Measurements from ENCODE around the gene CENPL. TPM values are rescaled to one million over a fixed set of nuclear protein-coding genes. Genes with fewer than 3 reads are reported as not detected.
A peak's percentile ranks its signal among the peaks of the same experiment; 100 is the strongest.

The CENPL gene
- total RNA-seq, 6 experiments from 2014 or later, result 1.0 to 2.2 (median 1.6) TPM

DNA sequence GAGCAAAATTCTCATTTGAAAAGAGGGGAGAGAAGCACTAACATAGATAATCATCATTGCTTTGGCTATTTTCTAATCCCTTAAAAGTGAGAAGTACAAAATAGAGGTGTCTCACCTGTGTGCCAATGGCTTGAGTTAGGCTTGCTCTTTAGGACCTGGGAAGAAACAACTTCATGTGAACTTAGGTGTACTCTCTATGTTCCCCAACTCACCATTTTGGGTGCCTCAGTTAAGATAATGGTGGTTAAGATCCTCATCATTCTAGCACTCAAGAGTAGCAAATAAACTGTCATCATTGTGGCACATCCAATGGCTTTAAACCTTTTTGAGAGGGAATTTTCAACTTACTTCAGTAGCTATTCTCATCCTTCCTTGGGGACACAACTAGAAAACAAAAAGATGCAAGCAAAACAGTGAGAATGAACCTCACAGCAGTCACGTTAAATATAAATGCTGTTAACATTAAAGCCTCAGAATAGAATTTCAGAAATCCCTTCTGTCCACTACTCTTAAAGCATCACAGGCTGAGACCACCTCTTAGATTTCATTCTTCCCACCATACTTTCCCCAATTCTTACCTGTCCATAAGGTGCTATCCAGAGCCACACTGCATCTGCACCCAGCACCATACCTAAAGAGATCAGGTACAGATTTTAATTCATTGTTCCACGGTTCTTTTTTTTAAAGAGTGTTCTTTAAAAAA, 41.9 kb upstream of the CENPL start:
- ATAC-seq (no peak), DNase-seq (no peak)
- no peaks in the 10 kb centered on the region for H3K27me3 ChIP-seq
- H3K4me1 ChIP-seq, result peaks cover 0 to 32% (median 12%) of the 10 kb centered on the region in 4 donors
- TF ChIP-seq, protein P1, sequence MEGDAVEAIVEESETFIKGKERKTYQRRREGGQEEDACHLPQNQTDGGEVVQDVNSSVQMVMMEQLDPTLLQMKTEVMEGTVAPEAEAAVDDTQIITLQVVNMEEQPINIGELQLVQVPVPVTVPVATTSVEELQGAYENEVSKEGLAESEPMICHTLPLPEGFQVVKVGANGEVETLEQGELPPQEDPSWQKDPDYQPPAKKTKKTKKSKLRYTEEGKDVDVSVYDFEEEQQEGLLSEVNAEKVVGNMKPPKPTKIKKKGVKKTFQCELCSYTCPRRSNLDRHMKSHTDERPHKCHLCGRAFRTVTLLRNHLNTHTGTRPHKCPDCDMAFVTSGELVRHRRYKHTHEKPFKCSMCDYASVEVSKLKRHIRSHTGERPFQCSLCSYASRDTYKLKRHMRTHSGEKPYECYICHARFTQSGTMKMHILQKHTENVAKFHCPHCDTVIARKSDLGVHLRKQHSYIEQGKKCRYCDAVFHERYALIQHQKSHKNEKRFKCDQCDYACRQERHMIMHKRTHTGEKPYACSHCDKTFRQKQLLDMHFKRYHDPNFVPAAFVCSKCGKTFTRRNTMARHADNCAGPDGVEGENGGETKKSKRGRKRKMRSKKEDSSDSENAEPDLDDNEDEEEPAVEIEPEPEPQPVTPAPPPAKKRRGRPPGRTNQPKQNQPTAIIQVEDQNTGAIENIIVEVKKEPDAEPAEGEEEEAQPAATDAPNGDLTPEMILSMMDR (IDR thresholded peaks at IDR 0.05), result no peak
- TF ChIP-seq POLR2A (IDR thresholded peaks at IDR 0.05), result no peak
- peak overlapping the region in 1 of 3 donors; percentile 69 for H3K27ac ChIP-seq
- intact Hi-C loops (cut with DNase I), result no loop called here
- 43% methylated on average over 2 of the region's 2 CpGs for WGBS (ENCODE audit: insufficient coverage, low coverage, low lambda C conversion rate, missing lambda C conversion rate)
- no peaks in the 10 kb centered on the region for H3K9me3 ChIP-seq
- peaks cover 12 to 42% (median 24%) of the 10 kb centered on the region in 4 donors for H3K36me3 ChIP-seq
- peak overlapping the region; percentile 72 to 90 (median 79) for H3K4me3 ChIP-seq

DNA sequence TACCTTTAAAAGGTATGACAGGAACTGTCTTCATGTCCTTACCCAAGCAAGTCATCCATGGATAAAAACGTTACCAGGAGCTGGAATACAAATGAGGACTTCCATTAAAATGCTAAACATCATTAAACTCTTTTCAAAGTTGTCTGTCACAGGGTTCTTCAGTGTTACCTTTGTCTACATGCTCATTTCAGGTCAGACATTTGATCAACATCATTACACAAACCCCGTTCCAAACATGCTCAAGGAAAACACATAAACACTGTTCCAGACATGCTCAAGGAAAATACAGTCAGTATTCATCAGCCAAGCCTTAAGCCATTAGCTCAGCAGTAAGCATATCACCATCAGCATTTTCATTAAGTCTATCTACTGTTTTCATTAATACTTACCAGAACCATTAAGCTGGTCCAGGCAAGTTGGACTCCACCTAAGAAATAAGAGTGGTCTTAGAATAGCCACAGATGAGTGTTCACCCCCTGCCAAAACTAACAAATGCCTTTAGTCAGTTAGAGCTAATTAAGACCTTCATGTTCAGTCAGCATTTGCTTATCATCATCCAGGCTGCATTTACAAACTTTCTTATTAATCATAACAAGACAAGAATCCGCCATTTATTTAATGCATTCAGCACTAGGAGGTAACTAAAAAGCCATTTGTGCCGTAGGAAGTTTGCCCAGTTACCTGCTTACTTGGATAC, 40.9 kb upstream of the CENPL start:
- no peak overlapping the region for H3K27ac ChIP-seq

DNA sequence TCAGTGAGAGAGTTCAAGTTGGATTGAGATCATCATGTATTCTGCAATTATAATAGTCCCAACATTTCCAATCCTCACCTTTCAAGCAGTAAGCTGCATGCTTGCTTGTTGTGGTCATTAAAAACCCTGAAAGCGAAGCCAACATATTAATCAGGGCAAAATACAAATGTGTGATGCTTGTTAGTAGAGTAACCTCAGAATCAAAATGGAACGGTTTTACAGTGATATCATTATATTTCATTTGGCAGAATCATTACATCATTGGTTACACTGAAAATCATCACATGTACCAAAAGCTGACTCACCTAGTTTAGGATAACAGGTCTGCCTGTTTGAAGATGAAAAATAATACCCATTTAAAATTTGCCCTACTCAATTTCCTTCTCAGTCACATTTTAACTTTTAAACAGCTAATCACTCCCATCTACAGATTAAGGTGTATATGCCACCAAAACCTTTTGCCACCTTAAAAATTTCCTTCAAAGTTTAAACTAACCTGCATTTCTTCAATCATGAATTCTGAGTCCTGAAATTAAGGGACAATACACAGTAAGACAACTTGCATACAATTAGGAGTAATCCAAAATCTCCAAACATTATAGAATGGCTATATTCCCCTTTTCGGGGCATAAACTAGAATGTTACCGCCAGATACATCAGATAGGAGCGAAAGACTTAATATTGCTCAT, 39.6 kb upstream of the CENPL start:
- no peak for TF ChIP-seq POLR2A (IDR thresholded peaks at IDR 0.05)
- TF ChIP-seq, protein P1 (IDR thresholded peaks at IDR 0.05), result no peak
- H3K9me3 ChIP-seq, result no peaks in the 10 kb centered on the region
- H3K36me3 ChIP-seq, result peaks cover 16 to 45% (median 24%) of the 10 kb centered on the region in 4 donors
- no peak for DNase-seq
- no peaks in the 10 kb centered on the region for H3K27me3 ChIP-seq
- intact Hi-C loops (cut with DNase I), result no loop called here
- no peak overlapping the region for H3K27ac ChIP-seq
- no peak overlapping the region for H3K4me3 ChIP-seq
- 85% methylated on average over 5 of the region's 5 CpGs for WGBS (ENCODE audit: insufficient coverage, low coverage, low lambda C conversion rate, missing lambda C conversion rate)
- ATAC-seq, result no peak
- peaks cover 0 to 29% (median 9%) of the 10 kb centered on the region in 4 donors for H3K4me1 ChIP-seq

More for the DNA sequence above, 40.9 kb upstream of the CENPL start:
- DNase-seq (no peak), ATAC-seq (no peak)
- Histone ChIP-seq H3K27me3 (no peaks in the 10 kb centered on the region), H3K9me3 (no peaks in the 10 kb centered on the region), H3K36me3 (peaks cover 13 to 42% (median 24%) of the 10 kb centered on the region in 4 donors), H3K4me1 (peaks cover 0 to 32% (median 12%) of the 10 kb centered on the region in 4 donors), H3K4me3 (no peak overlapping the region)
- no peak for TF ChIP-seq POLR2A (IDR thresholded peaks at IDR 0.05)
- TF ChIP-seq, protein P1 (IDR thresholded peaks at IDR 0.05), result no peak
- intact Hi-C loops (cut with DNase I), result no loop called here
- 41% methylated on average over 4 of the region's 4 CpGs for WGBS (ENCODE audit: insufficient coverage, low coverage, low lambda C conversion rate, missing lambda C conversion rate)

DNA sequence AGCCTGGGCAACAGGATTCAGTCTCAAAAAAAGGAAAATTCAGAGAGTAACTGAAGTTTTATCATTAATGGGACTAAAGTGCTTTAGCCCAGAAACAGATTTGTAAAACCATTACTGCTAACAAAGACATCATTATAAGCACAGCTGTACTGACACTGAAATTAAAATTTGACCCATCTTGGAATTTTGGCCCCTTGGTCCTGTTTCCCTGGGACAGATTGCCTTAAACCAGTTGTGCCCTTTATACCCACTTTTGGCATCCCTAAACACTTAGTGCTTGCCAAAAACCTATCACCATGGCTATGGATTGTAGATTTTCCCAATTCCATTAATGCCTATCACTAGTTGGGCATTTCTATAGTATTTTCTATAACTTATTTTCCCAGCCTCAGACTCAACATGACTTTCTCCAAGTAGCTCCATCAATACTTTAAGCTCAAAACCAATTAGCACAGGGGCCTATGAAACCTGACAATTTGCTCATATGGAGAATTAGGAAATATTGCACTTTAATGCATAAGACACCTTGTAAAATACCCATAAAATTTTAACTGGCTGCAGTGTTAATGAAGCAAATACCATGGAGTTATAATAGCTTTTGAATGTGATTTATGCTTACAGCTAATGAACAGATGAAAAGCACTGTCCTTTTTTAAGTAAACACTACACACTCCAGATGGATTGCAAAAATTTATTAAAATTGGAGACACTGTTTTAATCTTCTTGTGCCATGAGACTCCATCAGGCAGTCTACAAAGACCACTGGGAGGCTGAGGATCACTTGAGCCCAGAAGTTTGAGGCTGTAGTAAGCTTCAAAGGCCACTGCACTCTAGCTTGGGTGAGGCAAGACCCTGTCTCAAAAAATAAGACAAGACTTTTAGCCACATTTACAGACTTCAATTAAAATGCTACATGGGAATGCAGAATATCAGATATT, 38.8 kb upstream of the CENPL start:
- no peak overlapping the region for H3K4me3 ChIP-seq
- no peak for DNase-seq
- intact Hi-C loops (cut with DNase I), result no loop called here
- H3K36me3 ChIP-seq, result peaks cover 16 to 54% (median 24%) of the 10 kb centered on the region in 4 donors
- TF ChIP-seq POLR2A (IDR thresholded peaks at IDR 0.05), result no peak
- TF ChIP-seq, protein P1 (IDR thresholded peaks at IDR 0.05), result no peak
- peaks cover 0 to 23% (median 9%) of the 10 kb centered on the region in 4 donors for H3K4me1 ChIP-seq
- H3K27me3 ChIP-seq, result no peaks in the 10 kb centered on the region
- no peak overlapping the region for H3K27ac ChIP-seq
- ATAC-seq, result no peak
- H3K9me3 ChIP-seq, result no peaks in the 10 kb centered on the region

All from right lobe of liver (tissue), 6 donors.